Smooth muscle cell of the umbilical artery (primary cell): Measurements from ENCODE around the gene S100A6. TPM values are rescaled to one million over a fixed set of nuclear protein-coding genes. Genes with fewer than 3 reads are reported as not detected.

Experiments
- total RNA-seq: library from RNA; depleted of rRNA; stranded (reverse); fragments of >200 nt; gene quantifications from 2 replicates; pipeline ENCODE4 v1.2.3, GENCODE V29; 2014

The S100A6 gene
- 237 and 536 TPM in 2 replicates for total RNA-seq

GRCh38 chr1:153535242-153536011 is at the start of gene S100A6:
Gene S100A6 (minus strand): TSS chr1:153535991. CDS start chr1:153535339, 652 bp downstream.

GRCh38 chr1:153565529-153566374 is 30.0 kb upstream of the S100A6 start, which contains the start of gene S100A2:
Gene S100A2 (minus strand): TSS chr1:153565844. CDS start chr1:153563877, 1,967 bp downstream.

GRCh38 chr1:153548722-153549688 is 13.2 kb upstream of the S100A6 start, which contains the start of gene S100A3:
Gene S100A3 (minus strand): TSS chr1:153549258. CDS start chr1:153548485, 773 bp downstream.

GRCh38 chr1:153545067-153546055 is 9.6 kb upstream of the S100A6 start, which contains the start of gene S100A4:
Gene S100A4 (minus strand): TSS chr1:153545806. CDS start chr1:153544794, 1,012 bp downstream.

GRCh38 chr1:153540394-153541361 is 4.9 kb upstream of the S100A6 start, which contains the start of gene S100A5:
Gene S100A5 (minus strand): TSS chr1:153540934. CDS start chr1:153540191, 743 bp downstream.

Other genes starting within 250 kb of the S100A6 start
- gene PGLYRP3, start 223.0 kb downstream of the S100A6 start, total RNA-seq: not detected in 2 replicates
- gene PGLYRP4, start 187.2 kb downstream of the S100A6 start, total RNA-seq: not detected in 2 replicates
- not detected in 2 replicates for gene S100A9, start 178.1 kb downstream of the S100A6 start, total RNA-seq
- not detected in 2 replicates for gene S100A12, start 160.4 kb downstream of the S100A6 start, total RNA-seq
- gene S100A8, start 144.9 kb downstream of the S100A6 start, total RNA-seq: not detected in 2 replicates
- gene S100A7A, start 119.5 kb downstream of the S100A6 start, total RNA-seq: not detected in 2 replicates
- gene S100A7, start 75.3 kb downstream of the S100A6 start, total RNA-seq: not detected in 2 replicates
- not detected in 2 replicates for gene S100A5, start 4.9 kb upstream of the S100A6 start, total RNA-seq
- 6.1 and 6.5 TPM in 2 replicates for gene S100A4, start 9.8 kb upstream of the S100A6 start, total RNA-seq
- 0.59 and 1.4 TPM in 2 replicates for gene S100A3, start 13.3 kb upstream of the S100A6 start, total RNA-seq
- 0.59 and 1.4 TPM in 2 replicates for gene S100A2, start 29.9 kb upstream of the S100A6 start, total RNA-seq
- gene S100A16, start 77.1 kb upstream of the S100A6 start, total RNA-seq: 146 and 351 TPM in 2 replicates
- not detected in 2 replicates for gene S100A14, start 80.3 kb upstream of the S100A6 start, total RNA-seq
- gene S100A13, start 91.5 kb upstream of the S100A6 start, total RNA-seq: 56.3 and 76.0 TPM in 2 replicates
- gene S100A1, start 92.4 kb upstream of the S100A6 start, total RNA-seq: under 0.01 TPM in 1 of 2 replicates, not detected in the other
- 26.7 and 31.8 TPM in 2 replicates for gene CHTOP, start 98.1 kb upstream of the S100A6 start, total RNA-seq
- 36.3 and 51.4 TPM in 2 replicates for gene SNAPIN, start 122.7 kb upstream of the S100A6 start, total RNA-seq
- gene ILF2, start 135.0 kb upstream of the S100A6 start, total RNA-seq: 166 and 199 TPM in 2 replicates
- under 0.01 and 0.05 TPM in 2 replicates for gene NPR1, start 142.7 kb upstream of the S100A6 start, total RNA-seq
- gene INTS3, start 192.1 kb upstream of the S100A6 start, total RNA-seq: 34.1 and 55.4 TPM in 2 replicates
- gene SLC27A3, start 239.4 kb upstream of the S100A6 start, total RNA-seq: 4.5 and 4.8 TPM in 2 replicates